C4-2B (cell line): ENCODE measurements around the gene JAZF1.

Experiments
- CTCF ChIP-seq: fragments of 450-650 bp; conservative IDR thresholded peaks from 2 replicates; pipeline ENCODE4 v1.5.1; 2017; ENCODE audit warnings: mild to moderate bottlenecking
- ZFX ChIP-seq: fragments of 450-650 bp; IDR thresholded peaks from 2 replicates; pipeline ENCODE4 v1.6.1; 2017

- TF ChIP-seq CTCF (peak; percentile 63), ZFX (no peak)
Measured at GRCh38 chr7:27784399-27785053, 396.1 kb downstream of the JAZF1 start.
